Retinal pigment epithelial cell (primary cell): ENCODE results near the gene FAM83E.
A peak's percentile ranks its signal among the peaks of the same experiment; 100 is the strongest.
"Not testable (repeated sequence)": the region's sequence is repeated elsewhere in the genome, so short reads cannot be mapped to it uniquely, and the experiment has no call there.

ENCODE experiments used
- DNase-seq: peaks from one replicate; pipeline ENCODE4 v3.0.0-alpha.2; 2010; ENCODE audit warnings: low read depth
- H3K4me3 ChIP-seq: 2 replicates; pipeline ENCODE4 v1.5.1; 2011; ENCODE audit warnings: mild to moderate bottlenecking, low read length, control low read depth, moderate library complexity
- TF ChIP-seq, protein P1 (sequence below): conservative IDR thresholded peaks from 2 replicates; pipeline ENCODE4 v1.5.1; 2011; ENCODE audit warnings: low read depth, low read length, control low read depth, inconsistent platforms

FAM83E gene

DNA sequence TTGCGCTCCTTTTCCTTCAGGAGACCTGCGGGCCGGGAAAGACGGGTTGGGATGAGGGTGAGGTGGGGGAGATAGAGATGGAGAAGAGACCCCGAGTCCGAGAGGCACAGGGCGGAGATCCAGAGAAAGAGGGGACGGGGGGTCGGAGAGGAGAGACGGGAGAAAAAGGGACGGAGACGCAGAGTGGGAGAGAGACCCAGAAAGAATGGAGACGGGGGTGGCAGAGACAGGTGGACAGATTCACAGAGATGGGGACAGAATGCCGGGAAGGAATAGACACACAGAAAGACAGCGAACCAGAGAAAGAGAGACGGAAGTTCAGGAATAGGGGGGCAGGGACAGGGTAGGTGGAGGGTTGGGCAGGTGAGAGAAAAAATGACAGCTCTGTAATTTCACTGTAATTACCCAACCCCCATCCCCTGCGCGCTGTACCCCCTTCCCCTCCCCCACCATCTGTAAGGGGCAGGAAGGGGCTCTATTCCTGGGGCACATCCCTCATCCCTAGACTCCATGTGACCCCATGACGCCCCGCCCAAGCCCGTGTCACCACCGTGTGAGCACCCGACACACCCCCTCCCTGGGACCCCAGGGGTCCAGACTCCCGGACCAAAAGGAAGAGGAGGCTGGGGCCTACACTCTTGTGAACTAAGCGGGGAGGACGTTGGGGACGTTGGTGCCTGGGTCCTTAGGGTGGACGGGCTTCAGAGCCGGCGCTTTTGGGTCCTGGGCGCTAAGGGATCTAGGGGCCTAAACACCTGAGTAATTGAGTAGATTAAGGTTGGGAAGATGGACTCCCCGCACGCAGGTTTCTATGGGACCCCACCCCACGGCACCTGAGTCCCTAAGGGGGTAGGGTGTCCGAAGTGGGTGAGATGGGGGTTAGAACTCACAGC is 21.3 kb upstream of the FAM83E start:
- no peak for DNase-seq
- TF ChIP-seq, protein P1, sequence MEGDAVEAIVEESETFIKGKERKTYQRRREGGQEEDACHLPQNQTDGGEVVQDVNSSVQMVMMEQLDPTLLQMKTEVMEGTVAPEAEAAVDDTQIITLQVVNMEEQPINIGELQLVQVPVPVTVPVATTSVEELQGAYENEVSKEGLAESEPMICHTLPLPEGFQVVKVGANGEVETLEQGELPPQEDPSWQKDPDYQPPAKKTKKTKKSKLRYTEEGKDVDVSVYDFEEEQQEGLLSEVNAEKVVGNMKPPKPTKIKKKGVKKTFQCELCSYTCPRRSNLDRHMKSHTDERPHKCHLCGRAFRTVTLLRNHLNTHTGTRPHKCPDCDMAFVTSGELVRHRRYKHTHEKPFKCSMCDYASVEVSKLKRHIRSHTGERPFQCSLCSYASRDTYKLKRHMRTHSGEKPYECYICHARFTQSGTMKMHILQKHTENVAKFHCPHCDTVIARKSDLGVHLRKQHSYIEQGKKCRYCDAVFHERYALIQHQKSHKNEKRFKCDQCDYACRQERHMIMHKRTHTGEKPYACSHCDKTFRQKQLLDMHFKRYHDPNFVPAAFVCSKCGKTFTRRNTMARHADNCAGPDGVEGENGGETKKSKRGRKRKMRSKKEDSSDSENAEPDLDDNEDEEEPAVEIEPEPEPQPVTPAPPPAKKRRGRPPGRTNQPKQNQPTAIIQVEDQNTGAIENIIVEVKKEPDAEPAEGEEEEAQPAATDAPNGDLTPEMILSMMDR = no peak
- H3K4me3 ChIP-seq = peak overlapping the region; percentile 83

DNA sequence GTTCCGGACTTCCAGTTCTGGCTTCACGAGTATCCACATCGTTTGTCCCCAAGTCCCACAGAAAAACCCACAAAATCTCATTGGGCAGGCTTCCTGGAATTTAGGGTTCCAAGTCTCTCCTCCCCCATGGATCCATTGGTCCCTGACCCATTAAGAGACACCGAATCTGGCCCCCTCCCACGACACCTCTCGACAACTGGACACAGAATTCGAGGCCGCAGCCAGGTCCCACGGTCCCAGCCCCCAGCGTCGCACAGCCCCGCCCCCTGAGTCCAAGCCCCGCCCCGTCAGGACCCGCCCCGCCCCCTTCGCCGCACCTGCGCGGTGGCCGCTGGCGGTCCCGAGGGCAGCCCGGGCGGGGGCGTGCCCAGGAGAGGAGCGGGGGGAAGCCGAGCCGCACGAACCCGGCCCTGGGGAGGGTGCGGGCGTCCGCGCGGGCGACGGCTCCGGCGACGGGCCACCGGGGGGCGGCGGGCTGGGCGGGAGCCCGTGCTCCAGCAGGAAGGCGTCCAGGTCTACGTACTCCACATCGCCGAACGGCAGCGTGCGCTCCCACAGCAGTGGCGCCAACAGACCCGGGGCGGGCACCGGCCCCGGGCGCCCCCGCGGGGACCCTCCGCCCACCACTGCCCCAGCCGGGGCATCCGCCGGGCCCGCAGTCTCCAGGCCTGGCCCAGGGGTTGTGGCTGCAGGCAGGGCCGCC is 20.5 kb upstream of the FAM83E start:
- H3K4me3 ChIP-seq = peak overlapping the region; percentile 83
- TF ChIP-seq, protein P1 = no peak
- no peak for DNase-seq

DNA sequence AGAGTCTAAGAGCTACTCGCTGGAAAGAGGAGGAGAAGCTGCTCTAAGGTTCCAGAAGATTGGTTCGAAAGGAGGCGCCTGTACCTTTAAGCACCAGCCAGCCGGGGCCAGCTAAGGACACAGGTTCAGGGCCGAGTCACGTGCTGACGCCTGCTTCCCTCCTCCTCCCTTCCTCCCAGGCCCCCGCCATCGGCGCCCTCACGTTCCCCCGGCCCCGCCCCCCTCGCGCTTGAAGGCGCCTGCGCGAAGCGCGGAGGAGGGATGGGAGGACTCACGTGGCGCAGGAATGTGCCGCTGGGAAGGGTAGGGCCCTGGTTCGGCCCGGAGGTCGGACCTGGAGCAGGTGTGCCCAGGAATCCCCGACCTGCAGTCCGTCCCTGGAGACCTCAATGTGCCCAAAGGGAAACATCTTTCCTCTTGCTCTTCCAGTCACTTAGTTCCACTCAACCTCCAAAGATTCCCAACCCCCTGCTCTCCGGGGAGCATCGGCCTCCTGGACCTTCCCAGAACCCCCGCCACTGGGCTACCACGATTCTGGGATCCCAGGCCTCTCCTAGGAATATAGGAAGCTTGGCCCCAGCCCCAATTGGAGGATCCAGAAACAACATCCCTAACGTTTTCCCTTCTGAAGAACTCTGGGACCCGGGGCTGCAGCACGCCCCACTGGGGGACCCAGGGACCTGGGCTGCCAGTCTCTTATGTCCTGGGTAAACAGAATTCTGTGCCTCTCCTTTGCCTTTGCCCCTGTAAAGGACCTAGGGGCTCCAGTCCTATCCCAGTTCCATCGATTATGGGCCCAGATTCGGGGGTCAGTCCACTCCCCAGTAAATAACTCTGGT is 19.8 kb upstream of the FAM83E start:
- peak overlapping the region; percentile 35 for H3K4me3 ChIP-seq
- DNase-seq = peak; percentile 95
- TF ChIP-seq, protein P1 = no peak

DNA sequence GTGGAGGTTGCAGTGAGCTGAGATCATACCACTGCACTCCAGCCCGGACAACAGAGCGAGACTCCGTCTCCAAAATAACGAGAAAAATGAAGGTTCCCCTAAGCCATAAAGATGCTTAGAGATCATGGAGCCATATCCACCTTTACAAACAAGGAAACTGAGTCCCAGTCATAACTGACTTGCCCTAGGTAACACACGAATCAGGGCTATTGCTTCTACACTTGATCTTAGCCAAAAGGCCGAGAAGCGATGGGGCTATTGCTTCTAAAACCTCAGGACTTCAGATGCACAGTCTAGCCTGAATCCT is 19.1 kb upstream of the FAM83E start:
- H3K4me3 ChIP-seq = peak overlapping the region; percentile 35
- TF ChIP-seq, protein P1 = no peak

DNA sequence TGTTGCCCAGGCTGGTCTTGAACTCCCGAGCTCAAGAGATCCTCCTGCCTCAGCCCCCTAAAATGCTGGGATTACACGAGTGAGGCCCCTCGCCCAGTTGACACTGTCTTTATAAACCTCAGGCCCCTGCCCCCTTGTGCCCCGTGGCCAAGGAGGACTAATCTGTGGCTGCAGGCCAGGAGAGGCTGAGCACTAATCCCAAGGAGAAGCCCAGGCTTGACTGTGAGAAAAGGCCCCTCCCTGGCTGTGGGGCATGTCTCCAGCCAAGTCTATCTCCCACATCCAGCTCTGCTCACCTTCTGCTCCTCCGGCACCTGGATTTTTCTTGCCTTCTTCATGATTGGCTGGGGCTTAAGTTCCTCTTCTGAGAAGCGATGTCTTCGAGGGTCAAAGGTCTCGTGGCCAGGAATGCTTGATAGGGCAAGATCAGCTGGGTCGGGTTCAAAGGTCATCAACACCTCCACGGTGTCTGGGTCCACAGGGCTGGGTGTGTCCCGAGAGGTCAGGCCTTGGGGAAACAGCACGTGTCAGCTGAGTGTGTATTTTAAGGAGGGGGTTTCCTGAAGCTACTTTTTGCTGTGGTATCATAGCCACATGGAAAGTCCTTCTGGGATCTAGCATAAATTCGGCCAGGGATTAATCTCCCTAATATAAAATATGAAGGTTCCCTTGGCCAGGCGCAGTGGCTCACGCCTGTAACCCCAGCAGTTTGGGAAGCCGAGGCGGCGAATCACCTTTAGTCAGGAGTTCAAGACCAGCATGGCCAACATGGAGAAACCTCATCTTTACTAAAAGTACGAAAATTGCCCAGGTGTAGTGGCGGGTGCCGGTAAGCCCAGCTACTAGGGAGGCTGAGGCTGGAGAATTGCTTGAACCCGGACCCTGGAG is 18.5 kb upstream of the FAM83E start:
- no peak overlapping the region for H3K4me3 ChIP-seq
- TF ChIP-seq, protein P1 = no peak
- no peak for DNase-seq

More for the DNA sequence above, 19.1 kb upstream of the FAM83E start:
- no peak for DNase-seq

DNA sequence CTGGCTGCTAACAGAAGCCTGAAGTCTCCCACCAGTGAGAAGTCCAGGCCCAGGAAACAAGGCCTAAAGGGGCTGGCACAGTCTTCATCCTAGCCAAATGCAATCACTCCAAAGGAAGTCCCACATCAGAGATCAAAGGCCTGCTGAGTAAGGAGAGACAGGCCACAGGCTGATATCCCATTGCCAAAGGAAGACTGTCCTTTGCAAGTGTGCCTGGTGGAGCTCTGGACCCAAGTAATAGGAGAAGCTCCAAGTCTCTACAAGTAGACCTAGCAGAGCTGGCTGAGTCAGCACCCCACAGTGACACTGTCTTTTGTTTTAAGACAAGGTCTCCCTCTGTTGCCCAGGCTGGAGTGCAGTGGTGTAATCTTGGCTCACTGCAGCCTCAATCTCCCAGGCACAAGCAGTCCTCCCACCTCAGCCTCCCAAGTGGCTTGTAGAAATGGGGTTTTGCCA is 17.8 kb upstream of the FAM83E start:
- TF ChIP-seq, protein P1 = no peak
- no peak for DNase-seq
- no peak overlapping the region for H3K4me3 ChIP-seq

DNA sequence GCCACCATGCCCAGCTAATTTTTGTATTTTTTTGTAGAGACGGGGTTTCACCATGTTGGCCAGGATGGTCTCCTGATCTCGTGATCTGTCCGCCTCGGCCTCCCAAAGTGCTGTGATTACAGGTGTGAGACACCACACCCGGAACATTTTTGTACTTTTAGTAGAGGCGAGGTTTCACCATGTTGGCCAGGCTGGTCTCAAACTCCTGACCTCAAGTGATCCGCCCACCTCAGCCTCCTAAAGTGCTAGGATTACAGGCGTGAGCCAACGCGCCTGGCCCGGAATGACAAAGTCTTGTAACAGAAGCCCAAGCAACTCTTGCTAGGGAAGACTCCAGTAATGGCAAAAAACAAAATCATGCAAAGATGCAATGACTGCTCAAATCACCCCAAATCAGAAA is 17.4 kb upstream of the FAM83E start:
- DNase-seq, H3K4me3 ChIP-seq: not testable (repeated sequence)
